ENCODE results near the gene TOP1.
"Not testable (repeated sequence)": the region's sequence is repeated elsewhere in the genome, so short reads cannot be mapped to it uniquely, and the experiment has no call there.

Gene TOP1

DNA sequence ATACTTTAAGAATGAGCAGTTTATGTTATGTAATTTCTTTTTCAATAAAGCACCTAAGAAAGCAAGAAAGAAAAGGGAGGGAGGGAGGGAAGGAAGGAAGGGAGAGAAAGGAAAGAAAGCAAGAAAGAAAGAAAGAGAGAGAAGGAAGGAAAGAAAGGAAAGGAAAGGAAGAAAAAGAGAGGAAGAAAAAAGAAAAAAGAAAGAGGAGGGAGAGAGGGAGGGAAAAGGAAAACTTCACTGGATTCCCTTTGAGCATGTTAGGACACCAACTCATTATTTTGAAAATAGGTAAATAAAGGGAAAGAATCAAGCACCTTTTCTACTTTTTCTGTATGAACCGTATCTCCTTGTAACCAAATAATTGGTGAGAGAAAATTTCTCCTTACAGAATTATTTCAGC, 32.3 kb upstream of the TOP1 start:
- DNase-seq (ENCODE audit: insufficient read length, low spot score) (no peak), FAIRE-seq (no peak)
- no peak for TF ChIP-seq CTCF (IDR thresholded peaks at IDR 0.05; ENCODE audit: insufficient read depth, missing control alignments)

DNA sequence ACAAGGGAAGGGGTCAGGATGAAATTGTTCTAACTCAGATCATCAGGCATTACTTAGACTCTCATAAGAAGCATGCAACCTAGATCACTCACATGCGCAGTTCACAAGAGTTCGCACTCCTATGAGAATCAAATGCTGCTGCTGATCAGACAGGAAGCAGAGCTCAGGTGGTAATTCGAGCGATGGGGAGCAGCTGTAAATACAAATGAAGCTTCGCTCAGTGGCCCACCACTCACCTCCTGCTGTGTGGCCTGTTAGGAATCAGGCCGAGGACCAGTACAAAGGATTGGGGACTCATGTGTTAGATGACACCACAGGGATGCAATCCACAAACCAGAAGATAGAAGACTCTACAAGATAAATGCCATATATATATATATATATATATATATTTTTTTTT, 31.5 kb upstream of the TOP1 start:
- no peak for TF ChIP-seq CTCF (IDR thresholded peaks at IDR 0.05; ENCODE audit: insufficient read depth, missing control alignments)
- no peak for FAIRE-seq
- DNase-seq (ENCODE audit: insufficient read length, low spot score), result no peak

GRCh38 chr20:40999841-41000240, 28.8 kb upstream of the TOP1 start:
- no peak for TF ChIP-seq CTCF (IDR thresholded peaks at IDR 0.05; ENCODE audit: insufficient read depth, missing control alignments)
- DNase-seq (ENCODE audit: insufficient read length, low spot score) (no peak), FAIRE-seq (no peak)

DNA sequence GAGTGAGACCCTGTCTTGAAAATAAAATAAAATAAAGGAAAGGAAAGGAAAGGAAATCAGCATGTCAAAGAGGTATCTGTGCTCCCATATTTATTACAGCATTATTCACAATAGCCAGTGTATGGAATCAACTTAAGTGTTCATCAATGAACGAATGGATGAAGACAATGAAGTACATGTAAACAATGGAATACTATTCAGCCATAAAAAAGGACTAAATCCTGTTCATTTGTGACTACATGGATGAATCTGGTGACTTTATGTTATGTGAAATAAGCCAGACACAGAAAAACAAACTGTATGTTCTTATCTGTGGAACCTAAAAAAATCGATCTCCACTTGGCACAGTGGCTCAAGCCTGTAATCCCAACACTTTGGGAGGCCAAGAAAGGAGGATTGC, 28.0 kb upstream of the TOP1 start:
- FAIRE-seq (no peak), DNase-seq (ENCODE audit: insufficient read length, low spot score) (no peak)
- no peak for TF ChIP-seq CTCF (IDR thresholded peaks at IDR 0.05; ENCODE audit: insufficient read depth, missing control alignments)

DNA sequence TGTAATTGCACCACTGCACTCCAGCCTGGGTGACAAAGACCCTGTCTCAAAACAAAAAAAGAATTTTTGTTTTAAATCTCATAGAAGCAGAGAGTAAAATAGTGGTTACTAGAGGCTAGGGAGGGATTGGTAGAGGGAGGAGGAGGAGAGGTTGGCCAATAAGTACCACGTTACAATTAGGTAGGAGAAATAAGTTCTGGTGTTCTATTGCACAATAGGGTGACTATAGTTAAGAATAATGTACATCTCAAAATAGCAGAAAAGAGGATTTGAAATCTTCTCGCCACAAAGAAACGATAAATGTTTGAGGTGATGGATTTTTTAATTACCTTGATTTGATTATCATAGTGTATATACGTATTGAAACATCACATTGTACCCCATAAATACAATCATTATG, 27.1 kb upstream of the TOP1 start:
- DNase-seq (ENCODE audit: insufficient read length, low spot score) (no peak), FAIRE-seq (no peak)
- no peak for TF ChIP-seq CTCF (IDR thresholded peaks at IDR 0.05; ENCODE audit: insufficient read depth, missing control alignments)

- TF ChIP-seq CTCF (IDR thresholded peaks at IDR 0.05; ENCODE audit: insufficient read depth, missing control alignments), result no peak
- DNase-seq (ENCODE audit: insufficient read length, low spot score) (no peak), FAIRE-seq (no peak)
These were observed 25.8 kb upstream of the TOP1 start for GRCh38 chr20:41002842-41003142.

DNA sequence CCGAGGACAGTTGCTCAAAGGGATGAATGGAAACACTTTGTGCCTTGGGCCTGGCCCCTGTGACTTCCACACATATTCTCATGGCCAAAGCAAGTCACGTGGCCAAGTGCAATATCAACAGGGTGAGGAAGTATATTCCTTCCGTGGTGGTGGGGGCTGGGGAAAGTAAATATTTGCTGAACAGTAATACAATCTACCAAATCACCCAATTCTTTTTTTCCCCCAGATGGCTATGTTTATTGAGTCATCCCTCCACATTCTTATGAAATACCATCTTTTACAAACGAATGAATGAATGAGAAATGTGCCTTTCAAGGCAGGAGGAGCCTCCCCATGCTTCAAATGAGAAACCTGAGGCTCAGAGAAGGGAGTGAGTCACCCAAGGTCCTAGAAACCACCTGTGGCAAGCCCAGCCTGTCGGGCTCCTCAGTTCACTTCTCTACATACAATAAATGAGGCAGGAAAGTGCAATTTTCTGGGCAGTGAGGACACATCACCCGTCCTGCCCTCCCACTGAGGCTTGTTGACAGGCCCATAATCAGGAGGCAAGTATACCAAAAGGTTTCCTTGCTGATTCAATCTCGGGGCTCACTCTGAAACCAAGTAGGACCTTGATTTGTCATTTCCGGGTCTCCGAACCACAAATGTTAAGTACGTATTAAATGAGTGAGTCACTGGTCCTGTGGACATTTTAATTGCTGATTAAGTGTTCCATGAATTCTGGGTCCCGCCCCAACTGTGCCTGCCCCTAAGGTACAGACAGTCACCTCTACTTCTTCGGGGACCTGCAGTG, 25.3 kb upstream of the TOP1 start:
- DNase-seq (ENCODE audit: insufficient read length, low spot score) (no peak), FAIRE-seq (no peak)
- TF ChIP-seq CTCF (IDR thresholded peaks at IDR 0.05; ENCODE audit: insufficient read depth, missing control alignments), result no peak

GRCh38 chr20:41003936-41004294, 24.7 kb upstream of the TOP1 start:
- DNase-seq (ENCODE audit: insufficient read length, low spot score); FAIRE-seq: not testable (repeated sequence)

Measured in D721Med (cell line).